Right forelimb (tissue), 1 donor: ENCODE data around the gene ERP27.

Experiments
- DNase-seq: peaks from one replicate; pipeline ENCODE4 v3.0.0-alpha.2; 2018

Gene ERP27

GRCh38 chr12:14938301-14938700 lies at the start of gene ERP27:
ERP27 (minus strand) TSS chr12:14938537; CDS start chr12:14938508, 29 bp downstream.
- no peak for DNase-seq

- DNase-seq: no peak
Observed at GRCh38 chr12:14988035-14988434, 49.7 kb upstream of the ERP27 start.

GRCh38 chr12:14986449-14986848 lies 48.1 kb upstream of the ERP27 start:
- no peak for DNase-seq

GRCh38 chr12:14984766-14985285 lies 46.5 kb upstream of the ERP27 start:
- no peak for DNase-seq

GRCh38 chr12:14984036-14984435 lies 45.7 kb upstream of the ERP27 start:
- DNase-seq: no peak

- DNase-seq: no peak
Observed at GRCh38 chr12:14982991-14983390, 44.7 kb upstream of the ERP27 start.

DNA sequence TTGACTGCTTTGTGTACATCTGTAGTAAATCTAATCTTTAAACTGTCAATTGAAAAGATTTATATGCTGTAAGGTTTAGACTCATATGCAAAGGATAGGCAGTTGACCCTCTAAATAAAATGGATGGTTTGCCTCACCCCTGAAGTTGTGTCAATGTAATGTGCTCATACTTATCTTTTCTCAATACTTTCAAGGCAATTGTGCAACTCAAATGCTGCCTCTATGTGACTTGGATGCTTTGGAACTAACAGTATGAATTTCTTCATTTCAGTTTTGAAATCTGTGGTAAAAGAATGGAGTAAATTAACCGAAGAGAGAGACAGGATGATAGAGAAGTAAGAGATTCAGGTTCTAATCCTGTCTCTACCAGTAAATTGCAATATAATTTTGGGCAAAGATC lies 44.2 kb upstream of the ERP27 start:
- DNase-seq: no peak

GRCh38 chr12:14981049-14981448 lies 42.7 kb upstream of the ERP27 start:
- no peak for DNase-seq

- DNase-seq: no peak
Observed at GRCh38 chr12:14979468-14979867, 41.1 kb upstream of the ERP27 start.

DNA sequence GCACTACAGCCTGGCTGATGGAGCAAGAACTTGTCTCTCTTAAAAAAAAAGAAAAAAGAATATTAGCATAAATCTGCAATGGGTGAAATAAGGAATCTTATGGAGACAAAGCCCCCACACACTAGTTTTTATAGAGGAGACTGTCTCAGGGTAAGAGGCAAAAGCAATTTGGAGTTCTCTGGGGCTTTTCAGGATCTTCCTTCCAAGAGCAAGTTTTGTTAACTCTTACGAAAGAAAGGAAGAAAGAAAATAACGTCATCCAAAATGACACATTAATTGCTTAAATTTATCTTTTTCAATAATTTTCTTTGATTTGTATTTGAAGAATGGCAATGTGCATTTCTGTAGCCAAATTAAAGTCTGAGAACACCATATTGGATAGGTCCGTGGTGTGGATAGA lies 38.3 kb upstream of the ERP27 start:
- DNase-seq: no peak

GRCh38 chr12:14975457-14975856 lies 37.1 kb upstream of the ERP27 start:
- DNase-seq: no peak

GRCh38 chr12:14974633-14975032 lies 36.3 kb upstream of the ERP27 start:
- DNase-seq: no peak

DNA sequence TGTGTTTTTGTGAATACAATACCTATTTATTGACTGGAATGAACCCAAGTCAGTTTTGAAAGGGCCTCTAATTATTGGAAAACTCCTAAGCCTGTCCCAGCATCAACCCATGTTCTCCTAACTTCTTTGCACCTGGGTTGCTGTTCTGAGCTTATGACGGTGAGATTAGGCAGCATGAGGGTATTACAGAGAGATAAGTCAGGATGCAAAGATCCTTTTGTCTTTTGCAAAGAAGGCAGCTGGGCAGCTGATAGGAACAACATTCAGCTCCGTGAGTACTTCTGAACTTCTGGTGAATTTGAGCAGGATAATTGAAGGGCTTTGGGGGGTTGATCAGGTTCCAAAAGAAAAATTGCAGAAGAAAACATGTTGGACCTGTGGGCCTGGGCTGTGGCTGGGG lies 34.5 kb upstream of the ERP27 start, which contains the start of gene PDE6H:
TSS of gene PDE6H (plus strand) at position 227 of the 400 bp plus-strand sequence. CDS start 4,971 bp downstream, outside the sequence.
- no peak for DNase-seq

DNA sequence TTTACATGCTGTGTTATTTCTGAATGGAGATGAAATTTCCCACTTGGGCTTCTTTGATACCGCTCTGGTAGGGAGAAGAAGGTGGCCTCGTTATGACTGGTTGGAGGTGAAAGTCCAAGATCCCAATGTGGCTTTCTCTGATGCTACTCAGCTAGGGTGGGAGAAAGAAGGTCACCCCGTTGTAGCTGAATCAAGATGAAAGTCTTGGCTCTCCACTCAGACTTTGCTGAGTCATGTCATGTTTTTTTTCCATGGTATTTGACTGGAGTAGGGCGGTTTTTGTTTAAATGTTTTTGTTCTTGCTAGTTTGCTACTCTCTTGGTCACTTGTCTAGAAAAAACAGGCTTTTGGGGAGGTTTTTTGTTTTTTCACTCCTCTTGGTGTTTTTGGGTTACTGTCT lies 32.1 kb upstream of the ERP27 start:
- no peak for DNase-seq

DNA sequence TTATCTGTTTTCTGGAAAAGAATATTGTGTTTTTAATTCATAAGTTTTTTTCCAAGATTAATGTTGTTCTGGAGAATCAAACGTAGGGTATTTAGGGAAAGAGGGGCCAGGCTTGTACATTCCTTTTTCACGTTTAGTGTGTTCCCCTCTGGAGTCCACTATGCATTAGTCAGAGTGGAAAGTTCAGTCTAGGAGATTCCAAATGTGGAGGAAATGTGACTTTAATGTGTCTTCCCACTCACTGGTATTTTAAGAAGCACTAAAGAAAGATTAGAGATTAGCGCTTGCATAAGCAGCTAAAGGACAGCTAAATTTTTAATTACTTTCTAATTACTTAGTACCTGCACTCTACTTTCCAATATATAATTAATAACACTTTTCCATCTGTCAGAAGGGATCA lies 30.1 kb upstream of the ERP27 start:
- DNase-seq: no peak

- no peak for DNase-seq
Observed at GRCh38 chr12:14965221-14965620, 26.9 kb upstream of the ERP27 start.

DNA sequence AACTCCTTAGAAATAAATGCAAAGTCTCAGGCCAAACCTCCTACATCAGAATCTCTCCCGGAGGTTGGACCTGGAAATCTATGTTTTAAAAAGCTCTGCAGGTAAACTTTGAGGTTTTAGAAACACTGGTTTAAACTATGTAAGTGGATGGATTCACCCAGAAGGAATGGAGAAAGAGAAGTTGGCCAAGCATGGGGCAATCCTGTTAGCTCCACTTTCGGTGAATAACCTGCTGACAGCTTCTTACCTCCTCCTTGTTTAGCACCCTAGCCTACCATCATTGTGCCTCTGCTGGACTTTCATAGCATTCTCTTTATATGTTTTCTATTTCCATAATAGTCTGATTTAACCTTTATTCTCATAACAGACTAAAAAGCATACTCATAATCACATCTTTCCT lies 26.1 kb upstream of the ERP27 start:
- no peak for DNase-seq

DNA sequence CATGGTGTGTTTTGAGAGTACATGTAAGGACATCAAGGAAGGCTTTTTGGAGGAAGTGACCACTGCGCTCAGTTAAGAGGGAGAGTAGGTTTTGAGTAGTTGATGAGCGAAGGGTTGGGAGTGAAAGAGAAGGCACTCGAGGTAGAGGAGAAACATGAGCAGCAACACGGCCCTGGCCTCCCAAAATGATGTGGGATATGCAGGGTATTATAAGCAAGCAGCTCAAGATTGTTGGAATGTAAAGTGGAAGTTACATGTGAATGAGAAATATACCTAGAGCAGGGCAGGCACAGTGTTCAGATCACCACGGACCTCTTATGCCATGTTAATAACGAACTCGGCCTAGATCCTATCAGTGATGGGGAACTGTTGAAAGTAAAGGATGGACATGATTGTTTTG lies 25.2 kb upstream of the ERP27 start:
- no peak for DNase-seq

GRCh38 chr12:14962797-14963196 lies 24.5 kb upstream of the ERP27 start:
- DNase-seq: no peak

- DNase-seq: no peak
Observed at GRCh38 chr12:14962153-14962539, 23.8 kb upstream of the ERP27 start.

DNA sequence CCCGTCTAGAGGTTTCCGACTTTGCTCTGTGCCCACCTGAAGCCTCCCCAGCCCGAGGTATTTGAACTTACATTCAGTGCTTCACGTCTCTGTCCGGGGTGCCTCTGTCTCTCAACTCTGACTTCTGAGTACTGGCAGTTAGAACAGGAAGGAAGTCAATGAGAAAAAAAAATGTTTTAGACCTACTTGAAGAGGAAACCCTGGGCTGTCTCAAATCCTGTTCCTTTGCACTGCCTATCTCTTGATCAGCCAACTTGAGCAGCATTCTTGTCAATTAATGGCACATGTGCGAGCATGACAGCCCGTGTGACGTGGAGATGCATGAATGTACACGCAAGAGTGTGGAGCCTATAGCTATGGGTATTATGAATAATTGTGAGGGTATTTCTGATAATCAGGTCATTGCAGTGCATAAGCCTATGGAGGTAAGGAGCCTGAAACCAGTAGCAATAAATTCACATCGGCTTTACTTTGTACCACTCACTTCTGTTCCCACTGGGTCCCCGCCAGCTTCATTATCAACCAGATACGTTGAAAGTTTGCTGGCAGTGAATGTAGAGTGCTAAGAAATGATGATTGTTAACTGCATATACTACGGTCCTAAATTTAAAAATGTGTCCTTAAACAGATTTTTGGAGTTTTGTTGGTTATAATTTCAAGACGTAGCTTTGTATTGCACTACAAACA lies 23.3 kb upstream of the ERP27 start, which contains the start of gene ARHGDIB:
TSS of gene ARHGDIB (minus strand) at position 136 of the 687 bp plus-strand sequence. CDS start 10,889 bp downstream, outside the sequence.
- DNase-seq: no peak

DNA sequence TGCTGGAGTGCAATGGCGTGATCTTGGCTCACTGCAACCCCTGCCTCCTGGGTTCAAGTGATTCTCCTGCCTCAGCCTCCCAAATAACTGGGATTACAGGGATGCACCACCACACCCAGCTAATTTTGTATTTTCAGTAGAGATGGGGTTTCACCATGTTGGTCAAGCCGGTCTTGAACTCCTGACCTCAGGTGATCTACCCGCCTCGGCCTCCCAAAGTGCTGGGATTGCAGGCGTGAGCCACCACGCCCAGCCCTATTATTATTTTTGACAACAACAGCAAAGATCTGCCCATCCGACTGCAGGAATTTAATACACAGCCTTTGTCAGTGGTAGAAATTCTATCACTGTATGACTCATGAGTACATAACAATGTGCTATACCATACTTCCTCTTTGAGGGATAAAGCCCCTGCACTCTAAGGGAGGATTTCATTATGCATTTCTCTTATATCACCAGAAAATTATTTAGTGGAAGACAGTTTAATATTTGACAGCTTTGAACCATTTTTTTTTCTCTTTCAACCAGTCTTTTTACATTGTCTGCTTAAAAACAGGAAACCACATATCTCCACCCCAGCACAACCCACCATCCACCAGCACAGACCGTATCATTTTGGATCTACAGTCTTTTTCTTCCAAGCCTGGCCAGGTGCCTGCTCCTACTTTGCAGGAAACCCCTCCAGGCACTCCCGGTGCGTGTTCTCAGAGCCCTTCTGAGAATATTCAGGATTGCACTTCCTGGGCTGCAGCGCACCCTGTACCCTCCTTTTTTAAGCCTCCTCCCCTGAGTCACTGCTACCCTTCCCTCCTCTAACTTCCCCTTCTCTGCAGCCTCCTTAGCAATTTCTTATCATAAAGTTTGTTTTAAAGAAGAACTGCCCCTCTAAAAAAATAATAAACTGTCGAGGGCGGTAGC lies 22.5 kb upstream of the ERP27 start:
- DNase-seq: no peak

GRCh38 chr12:14959916-14960496 lies 21.7 kb upstream of the ERP27 start:
- no peak for DNase-seq
